GM12892 (cell line): ENCODE results near the gene SSH3.

Source experiments
- POLR2A ChIP-seq: IDR thresholded peaks from 2 replicates; pipeline ENCODE4 v1.6.1; 2011; ENCODE audit warnings: low read depth, low read length, control low read depth
- POLR2AphosphoS5 ChIP-seq: IDR thresholded peaks from 2 replicates; pipeline ENCODE4 v1.6.1; 2011; ENCODE audit warnings: low read depth, low read length, control low read depth

DNA sequence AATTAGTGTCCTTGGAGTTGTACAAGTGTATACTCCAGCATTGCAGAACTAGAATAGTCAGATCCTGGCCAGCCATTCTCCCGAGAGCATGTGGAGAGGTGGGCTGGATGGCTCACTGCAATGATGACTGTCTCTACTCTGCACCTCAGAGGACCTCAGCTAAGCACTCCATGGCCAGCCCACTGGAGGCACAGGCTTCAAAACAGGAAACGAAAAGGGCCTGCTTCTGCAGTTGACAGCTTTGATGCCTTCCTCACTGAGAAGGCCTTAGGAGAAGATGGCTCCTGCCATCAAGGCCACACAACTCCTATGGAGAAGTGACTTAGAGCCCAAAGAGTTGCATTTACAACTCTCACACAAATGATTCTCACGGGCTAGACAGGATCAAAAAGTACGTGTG is 40.9 kb downstream of the SSH3 start:
- TF ChIP-seq POLR2A, result no peak
- no peak for TF ChIP-seq POLR2AphosphoS5
